HG03521 (cell line): ENCODE results near the gene C1orf35.

Experiments
- ATAC-seq: cut with Tn5 transposase; IDR thresholded peaks from one replicate; pipeline ENCODE4 v1.9.1; 2021; ENCODE audit warnings: mild to moderate bottlenecking, moderate library complexity; ENCODE audit not compliant: unreplicated experiment

The C1orf35 gene

GRCh38 chr1:228095938-228096337 is 7.2 kb downstream of the C1orf35 start:
- ATAC-seq = no peak

- ATAC-seq = no peak
These were observed 8.0 kb downstream of the C1orf35 start for GRCh38 chr1:228095161-228095560.

- ATAC-seq = no peak
These were observed 8.6 kb downstream of the C1orf35 start for GRCh38 chr1:228094432-228095016.

- no peak for ATAC-seq
These were observed 9.8 kb downstream of the C1orf35 start for GRCh38 chr1:228093050-228093906.

GRCh38 chr1:228092342-228093049 is 10.6 kb downstream of the C1orf35 start:
- ATAC-seq = no peak

- ATAC-seq = no peak
These were observed 12.0 kb downstream of the C1orf35 start for GRCh38 chr1:228091084-228091483.

GRCh38 chr1:228090613-228091081 is 12.5 kb downstream of the C1orf35 start:
- no peak for ATAC-seq

- peak; percentile 35 for ATAC-seq
These were observed 13.4 kb downstream of the C1orf35 start for GRCh38 chr1:228089519-228090380.

- ATAC-seq = no peak
These were observed 14.3 kb downstream of the C1orf35 start for GRCh38 chr1:228088586-228089498.

GRCh38 chr1:228087771-228088251 is 15.3 kb downstream of the C1orf35 start:
- ATAC-seq = no peak

GRCh38 chr1:228085287-228085951 is 17.7 kb downstream of the C1orf35 start:
- no peak for ATAC-seq

- ATAC-seq = no peak
These were observed 18.3 kb downstream of the C1orf35 start for GRCh38 chr1:228084797-228085196.

GRCh38 chr1:228084325-228084724 is 18.8 kb downstream of the C1orf35 start:
- ATAC-seq = no peak

GRCh38 chr1:228083871-228084278 is 19.2 kb downstream of the C1orf35 start:
- ATAC-seq = no peak

GRCh38 chr1:228082918-228083870 is 19.9 kb downstream of the C1orf35 start:
- peak; percentile 9 for ATAC-seq

GRCh38 chr1:228082214-228082917 is 20.8 kb downstream of the C1orf35 start, which contains the start of gene ARF1:
ARF1 (plus strand) TSS chr1:228082708; CDS start chr1:228097115, 14,407 bp downstream.
- ATAC-seq = peak; percentile 74
